Fibroblast of lung (primary cell): ENCODE results near the gene PPP2R3B.
"Not testable (repeated sequence)": the region's sequence is repeated elsewhere in the genome, so short reads cannot be mapped to it uniquely, and the experiment has no call there.

Experiments
- CTCF ChIP-seq, 2 donors: IDR thresholded peaks in 1 of 2; conservative IDR thresholded peaks in 1 of 2; 1 replicate in 1 of 2; 2 replicates in 1 of 2; pipeline ENCODE4 v1.5.1; 2011 to 2012; ENCODE audit warnings: low read length in 2 of 2, control low read depth in 1 of 2, inconsistent platforms in 1 of 2, low read depth in 1 of 2, mild to moderate bottlenecking in 1 of 2
- EZH2 ChIP-seq: IDR thresholded peaks from 2 replicates; pipeline ENCODE4 v1.5.1; 2012; ENCODE audit warnings: low read length, control low read depth, mild to moderate bottlenecking; ENCODE audit errors: missing control alignments

DNA sequence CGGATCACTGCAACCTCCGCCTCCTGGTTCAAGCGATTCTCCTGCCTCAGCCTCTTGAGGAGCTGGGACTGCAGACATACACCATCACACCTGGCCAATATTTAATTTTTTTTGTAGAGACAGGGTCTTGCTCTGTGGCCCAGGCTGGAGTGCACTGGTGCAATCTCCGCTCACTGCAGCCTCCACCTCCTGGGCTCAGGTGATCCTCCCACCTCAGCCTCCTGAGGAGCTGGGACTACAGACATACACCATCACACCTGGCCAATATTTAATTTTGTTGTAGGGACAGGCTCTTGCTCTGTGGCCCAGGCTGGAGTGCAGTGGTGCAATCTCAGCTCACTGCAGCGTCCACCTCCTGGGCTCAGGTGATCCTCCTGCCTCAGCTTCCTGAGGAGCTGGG is 28.8 kb upstream of the PPP2R3B start:
- TF ChIP-seq CTCF (conservative IDR thresholded peaks at IDR 0.05 in 1 of 2, IDR thresholded peaks at IDR 0.05 in 1 of 2; ENCODE audit: low read depth in 1 of 2, low read length in 2 of 2); EZH2: not testable (repeated sequence)
